22Rv1 (cell line): ENCODE data around the gene CSNK1D.

Experiments used
- H3K27ac ChIP-seq: fragments of 450-650 bp; 2 replicates; pipeline ENCODE4 v1.5.1; 2017
- ZFX ChIP-seq: fragments of 450-650 bp; IDR thresholded peaks from 2 replicates; pipeline ENCODE4 v1.6.1; 2017; ENCODE audit warnings: antibody characterized with exemption, borderline replicate concordance
- TF ChIP-seq, protein P1 (sequence below): fragments of 450-650 bp; IDR thresholded peaks from 2 replicates; pipeline ENCODE4 v1.5.1; 2017; ENCODE audit warnings: mild to moderate bottlenecking

The CSNK1D gene

DNA sequence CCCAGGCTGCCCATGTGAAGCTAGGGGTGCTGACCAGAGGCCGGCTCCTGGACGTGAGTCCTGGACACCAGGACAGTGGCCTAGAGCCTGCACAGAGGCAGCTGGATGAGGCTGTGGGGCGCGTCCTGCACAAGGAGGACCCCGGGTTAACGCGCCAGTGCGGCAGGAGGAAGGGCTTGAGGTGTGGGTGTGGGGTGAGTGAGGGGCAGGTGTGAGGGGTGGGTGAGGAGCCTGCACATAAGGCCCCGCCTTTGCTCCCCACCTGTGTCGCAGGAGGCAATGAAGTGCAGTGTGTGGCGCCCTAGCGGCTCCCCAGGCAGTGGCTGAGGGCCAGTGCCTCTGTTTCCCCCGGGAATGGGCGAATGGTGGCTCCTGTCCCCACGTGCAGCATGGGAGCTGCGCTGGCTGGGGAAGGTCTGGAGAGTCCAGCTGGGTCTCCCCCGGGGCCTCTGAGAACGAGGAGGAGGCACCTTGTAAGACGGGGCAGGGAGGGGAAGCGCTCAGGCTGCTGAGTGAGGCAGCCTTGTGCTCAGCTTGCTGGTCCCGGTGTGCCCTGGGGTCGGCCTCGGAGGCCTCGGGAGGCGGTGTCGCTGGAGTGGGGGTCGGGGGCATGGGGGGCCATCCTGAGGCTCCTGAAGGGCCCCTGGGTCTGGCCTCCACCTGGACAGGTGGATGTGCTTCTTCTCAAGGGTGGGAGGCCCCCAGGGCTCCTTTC lies 40.7 kb upstream of the CSNK1D start:
- TF ChIP-seq ZFX, result no peak
- H3K27ac ChIP-seq, result no peak overlapping the region

DNA sequence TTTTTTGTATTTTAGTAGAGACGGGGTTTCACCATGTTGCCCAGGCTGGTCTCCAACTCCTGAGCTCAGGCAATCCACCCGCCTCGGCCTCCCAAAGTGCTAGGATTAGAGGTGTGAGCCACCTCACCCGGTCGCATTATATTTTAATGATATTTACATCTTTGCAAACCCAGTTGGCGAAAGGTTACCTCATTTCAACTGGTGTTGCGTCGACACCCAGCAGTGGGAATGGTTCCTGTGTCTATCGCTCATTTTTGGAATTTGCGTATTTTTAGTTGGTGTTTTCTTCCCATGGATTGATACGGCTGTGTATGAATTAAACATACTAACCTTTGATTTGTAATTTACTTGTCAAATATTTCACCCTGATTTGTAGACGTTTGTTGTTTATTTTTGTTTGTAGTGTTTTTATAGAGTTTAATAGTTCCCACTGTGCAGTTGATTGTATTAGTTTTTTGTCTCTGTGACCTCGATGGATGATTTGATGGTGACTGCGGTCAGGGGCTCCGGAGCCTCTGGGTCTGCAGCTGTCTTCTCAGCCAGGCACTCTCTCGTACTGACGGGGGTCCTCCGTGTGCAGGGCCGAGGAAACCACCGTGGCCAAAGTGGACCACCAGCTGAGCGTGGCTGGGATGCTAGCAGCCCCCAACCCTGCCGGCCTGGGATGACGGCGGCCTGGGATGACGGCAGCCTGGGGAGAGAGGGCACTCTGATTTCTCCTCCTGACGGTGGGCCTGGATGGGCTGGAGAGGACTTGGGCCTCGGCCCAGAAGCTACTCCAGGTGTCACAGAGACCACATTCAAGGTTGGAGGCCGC lies 39.9 kb upstream of the CSNK1D start:
- H3K27ac ChIP-seq, result no peak overlapping the region
- TF ChIP-seq ZFX, result no peak
- TF ChIP-seq, protein P1, sequence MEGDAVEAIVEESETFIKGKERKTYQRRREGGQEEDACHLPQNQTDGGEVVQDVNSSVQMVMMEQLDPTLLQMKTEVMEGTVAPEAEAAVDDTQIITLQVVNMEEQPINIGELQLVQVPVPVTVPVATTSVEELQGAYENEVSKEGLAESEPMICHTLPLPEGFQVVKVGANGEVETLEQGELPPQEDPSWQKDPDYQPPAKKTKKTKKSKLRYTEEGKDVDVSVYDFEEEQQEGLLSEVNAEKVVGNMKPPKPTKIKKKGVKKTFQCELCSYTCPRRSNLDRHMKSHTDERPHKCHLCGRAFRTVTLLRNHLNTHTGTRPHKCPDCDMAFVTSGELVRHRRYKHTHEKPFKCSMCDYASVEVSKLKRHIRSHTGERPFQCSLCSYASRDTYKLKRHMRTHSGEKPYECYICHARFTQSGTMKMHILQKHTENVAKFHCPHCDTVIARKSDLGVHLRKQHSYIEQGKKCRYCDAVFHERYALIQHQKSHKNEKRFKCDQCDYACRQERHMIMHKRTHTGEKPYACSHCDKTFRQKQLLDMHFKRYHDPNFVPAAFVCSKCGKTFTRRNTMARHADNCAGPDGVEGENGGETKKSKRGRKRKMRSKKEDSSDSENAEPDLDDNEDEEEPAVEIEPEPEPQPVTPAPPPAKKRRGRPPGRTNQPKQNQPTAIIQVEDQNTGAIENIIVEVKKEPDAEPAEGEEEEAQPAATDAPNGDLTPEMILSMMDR, result no peak

DNA sequence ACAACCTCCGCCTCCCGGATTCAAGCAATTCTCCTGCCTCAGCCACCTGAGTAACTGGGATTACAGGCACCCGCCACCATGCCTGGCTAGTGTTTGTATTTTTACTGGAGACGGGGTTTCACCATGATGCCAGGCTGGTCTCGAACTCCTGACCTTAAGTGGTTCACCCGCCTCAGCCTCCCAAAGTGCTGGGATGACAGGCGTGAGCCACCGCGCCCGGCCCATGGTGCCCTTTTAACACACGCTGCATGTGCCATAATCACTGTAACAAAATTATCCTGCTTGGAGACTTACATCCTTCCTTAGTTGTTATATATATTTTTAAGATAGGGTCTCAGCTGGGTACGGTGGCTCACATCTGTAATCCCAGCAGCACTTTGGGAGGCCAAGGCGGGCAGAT lies 38.5 kb upstream of the CSNK1D start:
- H3K27ac ChIP-seq, result no peak overlapping the region
- TF ChIP-seq ZFX, result no peak
- TF ChIP-seq, protein P1, result no peak

- no peak overlapping the region for H3K27ac ChIP-seq
- TF ChIP-seq ZFX, result no peak
- TF ChIP-seq, protein P1, result no peak
These were observed 37.4 kb upstream of the CSNK1D start for GRCh38 chr17:82310877-82311276.

DNA sequence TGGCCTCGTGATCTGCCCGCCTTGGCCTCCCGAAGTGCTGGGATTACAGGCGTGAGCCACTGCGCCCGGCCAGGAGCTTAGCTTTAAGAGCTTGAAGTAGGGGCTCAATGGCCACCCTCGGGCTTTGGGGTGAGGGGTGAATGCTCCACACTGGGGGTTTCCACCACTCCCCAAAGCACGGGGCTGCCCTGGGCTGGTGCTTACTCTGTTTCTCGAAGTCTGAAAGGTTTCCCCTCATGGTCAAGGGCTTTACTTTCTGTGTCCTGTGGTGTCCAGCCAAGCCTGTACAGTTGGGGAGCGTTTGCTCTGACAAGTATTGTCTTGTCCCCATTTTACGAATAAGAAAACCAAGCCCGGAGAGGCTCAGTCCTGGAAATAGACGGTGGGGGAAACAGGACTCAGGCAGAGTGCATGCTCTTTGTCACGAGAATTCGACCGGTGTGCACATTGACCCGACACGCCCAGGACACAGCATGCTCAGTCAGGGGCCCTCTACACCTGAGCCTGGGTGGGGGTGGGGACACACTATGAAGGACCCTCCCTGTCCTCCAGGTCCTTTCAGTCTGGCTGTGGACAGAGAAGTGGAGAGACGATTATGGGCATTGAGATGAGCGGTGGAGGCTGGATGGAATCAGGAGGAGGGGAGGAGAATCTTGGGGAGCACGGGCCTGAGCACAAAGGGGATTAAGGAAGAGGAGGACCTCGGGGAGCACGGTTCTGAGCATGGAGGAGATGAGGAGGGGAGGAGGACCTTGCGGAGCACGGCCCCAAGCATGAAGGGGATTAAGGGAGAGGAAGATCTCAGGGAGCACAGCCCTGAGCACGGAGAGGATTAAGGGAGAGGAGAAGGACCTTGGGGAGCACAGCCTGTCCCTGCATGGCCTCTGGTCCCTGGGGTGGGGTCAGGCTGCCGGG lies 36.4 kb upstream of the CSNK1D start:
- TF ChIP-seq, protein P1, result no peak
- no peak for TF ChIP-seq ZFX
- no peak overlapping the region for H3K27ac ChIP-seq

- TF ChIP-seq, protein P1, result no peak
- no peak for TF ChIP-seq ZFX
- H3K27ac ChIP-seq, result no peak overlapping the region
These were observed 32.3 kb upstream of the CSNK1D start for GRCh38 chr17:82305727-82306300.
